GM12801 (cell line): ENCODE results near the gene ANKRD28.

Experiments used
- CTCF ChIP-seq: IDR thresholded peaks from one replicate; pipeline ENCODE4 v1.5.1; 2011; ENCODE audit warnings: control low read depth; ENCODE audit not compliant: insufficient read length; ENCODE audit errors: extremely low read depth

Gene ANKRD28

DNA sequence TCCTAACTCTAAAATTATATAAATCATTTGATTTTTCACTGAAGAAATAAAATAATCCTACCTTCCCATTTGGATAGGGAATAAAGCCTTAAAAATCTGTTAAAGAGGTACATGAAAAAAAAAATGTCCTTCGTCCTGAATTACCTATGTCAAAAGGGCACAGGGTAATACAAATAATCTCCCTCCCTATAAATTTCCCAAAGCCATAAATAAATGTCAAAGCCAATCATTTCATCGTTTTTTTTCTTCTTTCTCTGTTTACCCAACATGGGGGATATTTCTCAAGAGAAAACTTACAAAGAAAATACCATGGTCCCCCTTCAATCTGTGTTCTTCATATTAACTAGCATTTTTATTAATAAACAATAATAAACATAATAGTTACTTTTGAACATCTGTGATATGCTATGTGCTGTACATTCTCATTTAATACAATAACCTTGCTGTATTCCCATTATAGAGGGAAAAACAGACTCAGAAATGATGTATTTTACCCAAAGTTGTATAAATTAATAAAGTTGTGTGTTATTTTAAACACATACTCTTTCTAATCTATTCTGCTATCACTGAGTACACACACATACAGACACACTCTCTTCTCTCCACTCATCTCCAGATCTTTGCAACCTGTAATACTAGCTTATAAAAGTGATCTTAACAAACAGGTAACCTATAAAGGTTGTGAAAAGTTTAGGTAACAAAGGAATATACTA lies 910 bp upstream of the ANKRD28 start:
- no peak for TF ChIP-seq CTCF

DNA sequence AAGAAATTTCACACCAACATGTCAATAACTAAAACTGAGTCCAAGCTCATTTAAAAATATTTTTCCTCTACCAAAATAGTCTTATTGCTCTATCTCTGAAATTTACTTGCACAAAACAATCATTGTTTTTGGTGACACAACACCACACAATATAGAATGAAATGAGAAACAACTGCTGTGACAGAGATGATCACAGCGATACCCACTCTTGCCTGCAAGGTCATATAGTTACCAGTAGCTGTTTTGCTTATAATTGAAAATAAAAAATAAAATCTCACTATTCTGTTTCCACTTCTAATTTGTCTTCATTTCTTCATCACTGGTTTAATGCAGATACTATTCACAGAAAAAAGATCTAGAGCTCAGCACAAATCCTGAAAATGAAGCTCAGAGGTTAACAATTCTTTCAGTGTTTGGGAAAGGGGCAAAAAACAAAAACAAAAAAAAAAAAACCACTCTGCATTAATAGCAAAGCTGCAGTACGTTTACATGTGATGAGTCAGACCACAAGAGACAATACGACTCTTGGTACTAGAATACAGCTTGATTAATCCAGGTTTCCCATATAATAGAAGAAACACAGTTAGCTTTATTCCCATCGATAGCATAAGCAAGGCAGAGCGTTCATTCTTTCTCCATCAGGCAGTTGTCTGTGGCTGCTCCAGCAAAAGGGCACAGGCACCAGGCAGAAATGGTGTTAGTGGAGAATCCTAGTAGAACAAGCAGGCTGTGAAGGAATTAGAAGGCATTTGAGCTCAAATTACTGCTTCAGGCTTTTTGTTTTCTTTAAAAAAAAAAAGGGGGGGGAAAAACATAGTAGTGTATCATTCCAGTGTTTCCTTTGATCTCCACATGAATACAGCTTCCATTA lies 773 bp downstream of the ANKRD28 start:
- no peak for TF ChIP-seq CTCF

DNA sequence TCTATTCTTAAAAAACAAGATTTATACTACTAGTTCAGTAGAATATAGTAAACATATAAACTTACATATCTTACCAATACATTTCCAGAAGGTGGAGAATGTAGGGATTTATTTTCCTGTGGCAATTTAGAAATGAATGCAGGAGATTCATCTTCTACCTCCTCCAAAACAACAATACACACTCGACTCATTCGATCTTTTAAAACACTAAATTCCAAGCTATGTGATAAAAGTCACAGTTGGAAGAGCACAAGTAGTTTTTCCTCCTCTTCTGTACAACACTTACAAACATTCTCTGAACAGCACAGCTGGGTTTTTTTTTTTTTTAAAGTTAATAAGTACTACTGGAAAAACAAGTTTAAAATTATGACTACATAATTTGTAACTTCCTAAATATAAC lies 1.4 kb downstream of the ANKRD28 start:
- no peak for TF ChIP-seq CTCF

- no peak for TF ChIP-seq CTCF
Observed at GRCh38 chr3:15795651-15796308, 2.0 kb downstream of the ANKRD28 start.

DNA sequence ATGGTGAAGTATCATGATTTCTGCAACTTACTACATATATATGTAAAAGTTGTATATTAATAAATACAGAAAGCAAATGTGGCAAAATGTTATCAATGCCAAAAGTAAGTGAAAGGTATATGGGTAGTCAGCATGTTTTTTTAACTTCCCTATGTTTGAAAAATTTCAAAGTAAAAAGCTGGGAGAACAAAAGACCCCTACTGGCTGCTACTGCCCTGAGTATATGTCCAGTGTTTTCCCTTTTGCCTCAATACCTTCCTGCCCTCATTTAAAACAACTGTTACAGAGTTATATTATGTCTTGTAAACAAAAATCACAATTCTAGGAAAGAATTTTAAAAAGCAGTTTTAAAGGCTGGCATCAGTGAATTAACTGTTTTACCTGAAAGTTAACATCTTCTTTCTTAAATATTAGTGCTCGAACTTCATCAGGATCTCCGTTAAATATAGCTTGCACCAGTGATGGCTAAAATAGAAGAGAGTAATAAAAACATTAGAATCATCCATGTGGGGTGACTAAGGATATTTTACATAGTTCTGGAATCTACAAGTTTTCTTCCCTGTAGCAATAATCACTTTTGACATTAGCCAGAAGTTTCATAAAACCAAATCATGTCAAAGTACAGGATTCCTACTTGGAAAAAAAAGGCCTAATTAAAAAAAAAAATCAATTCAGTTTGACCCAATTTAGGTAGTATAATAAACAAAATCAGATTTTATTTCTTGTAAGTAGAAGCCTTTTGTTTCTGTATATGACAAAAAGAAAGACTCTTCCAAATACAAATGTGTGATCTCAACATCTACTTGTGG lies 2.7 kb downstream of the ANKRD28 start:
- no peak for TF ChIP-seq CTCF

DNA sequence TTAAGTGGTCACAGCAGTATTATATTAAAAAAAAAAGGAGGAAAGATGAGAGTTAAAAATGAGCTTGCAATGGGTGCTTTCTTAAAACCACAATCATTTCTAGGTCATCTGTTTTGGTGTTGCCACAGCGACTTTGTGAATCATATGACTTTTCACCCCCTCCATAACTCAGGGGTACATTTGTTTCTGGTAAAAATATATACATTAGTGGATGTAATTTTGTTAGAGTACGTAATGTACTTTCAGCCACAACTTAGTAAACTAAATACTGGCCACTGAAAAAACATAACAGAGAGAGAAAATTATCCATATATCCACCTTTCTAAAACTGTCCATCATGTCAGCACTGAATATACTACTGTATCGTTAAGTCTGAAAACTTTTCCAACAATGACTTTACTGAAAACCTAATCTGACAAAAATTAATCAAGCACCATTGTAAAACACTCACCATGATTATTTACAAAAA lies 3.4 kb downstream of the ANKRD28 start:
- no peak for TF ChIP-seq CTCF
